Endothelial cell of umbilical vein (primary cell): ENCODE data around the gene ASB13.

Source experiments
- EZH2 ChIP-seq: IDR thresholded peaks from 2 replicates; pipeline ENCODE4 v1.6.1; 2012; ENCODE audit warnings: borderline replicate concordance, low read depth, mild to moderate bottlenecking, moderate library complexity, low read length, inconsistent platforms; ENCODE audit not compliant: severe bottlenecking
- FOS ChIP-seq: IDR thresholded peaks from 2 replicates; pipeline ENCODE4 v1.6.1; 2011; ENCODE audit warnings: mild to moderate bottlenecking, low read length, moderate library complexity, borderline replicate concordance; ENCODE audit not compliant: insufficient read depth
- GATA2 ChIP-seq: IDR thresholded peaks from 2 replicates; pipeline ENCODE4 v1.7.0; 2011; ENCODE audit warnings: low read depth, mild to moderate bottlenecking, moderate library complexity, mixed read lengths, low read length; ENCODE audit not compliant: insufficient read length, insufficient read depth
- JUN ChIP-seq: IDR thresholded peaks from 2 replicates; pipeline ENCODE4 v1.6.1; 2011; ENCODE audit warnings: borderline replicate concordance, low read depth; ENCODE audit not compliant: insufficient read length, insufficient read depth
- POLR2A ChIP-seq: IDR thresholded peaks from 2 replicates; pipeline ENCODE4 v1.6.1; 2012; ENCODE audit warnings: low read depth, mild to moderate bottlenecking, control low read depth, low read length
- POLR2AphosphoS5 ChIP-seq: IDR thresholded peaks from 2 replicates; pipeline ENCODE4 v1.6.1; 2012; ENCODE audit warnings: low read depth, mild to moderate bottlenecking, control low read depth, low read length, moderate library complexity; ENCODE audit not compliant: insufficient read depth
- TF ChIP-seq, protein P1 (sequence below), 2 donors: IDR thresholded peaks; 1 replicate in 1 of 2; 2 replicates in 1 of 2; pipeline ENCODE4 v1.5.1; 2011; ENCODE audit warnings: low read length in 2 of 2, mild to moderate bottlenecking in 2 of 2, moderate library complexity in 2 of 2, control low read depth in 1 of 2, inconsistent platforms in 1 of 2, low read depth in 1 of 2; ENCODE audit not compliant: insufficient read depth in 1 of 2; ENCODE audit errors: extremely low read depth in 1 of 2
- TF ChIP-seq, protein P2 (sequence below): IDR thresholded peaks from 2 replicates; pipeline ENCODE4 v1.6.1; 2011; ENCODE audit not compliant: insufficient read depth, insufficient read length

DNA sequence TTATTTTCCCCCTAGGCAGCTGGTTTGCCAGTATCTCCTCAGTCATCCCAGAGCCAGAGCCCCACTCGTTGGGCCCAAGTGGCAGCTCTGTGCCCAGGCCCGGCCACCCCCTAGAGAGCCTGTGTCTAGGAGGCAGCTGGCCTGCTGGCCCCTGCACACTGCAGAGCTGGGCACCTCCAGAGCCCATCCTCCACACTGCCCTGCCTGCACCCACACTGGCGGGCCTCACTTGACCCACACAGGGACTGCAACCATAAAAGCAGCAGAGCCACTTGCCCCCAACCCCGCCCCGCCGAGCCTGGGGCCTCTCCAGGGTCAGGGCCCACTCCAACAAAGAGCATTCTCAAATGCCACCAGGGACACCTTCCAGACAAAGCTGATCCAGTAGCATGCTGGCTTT is 5.4 kb downstream of the ASB13 start:
- TF ChIP-seq, protein P1, sequence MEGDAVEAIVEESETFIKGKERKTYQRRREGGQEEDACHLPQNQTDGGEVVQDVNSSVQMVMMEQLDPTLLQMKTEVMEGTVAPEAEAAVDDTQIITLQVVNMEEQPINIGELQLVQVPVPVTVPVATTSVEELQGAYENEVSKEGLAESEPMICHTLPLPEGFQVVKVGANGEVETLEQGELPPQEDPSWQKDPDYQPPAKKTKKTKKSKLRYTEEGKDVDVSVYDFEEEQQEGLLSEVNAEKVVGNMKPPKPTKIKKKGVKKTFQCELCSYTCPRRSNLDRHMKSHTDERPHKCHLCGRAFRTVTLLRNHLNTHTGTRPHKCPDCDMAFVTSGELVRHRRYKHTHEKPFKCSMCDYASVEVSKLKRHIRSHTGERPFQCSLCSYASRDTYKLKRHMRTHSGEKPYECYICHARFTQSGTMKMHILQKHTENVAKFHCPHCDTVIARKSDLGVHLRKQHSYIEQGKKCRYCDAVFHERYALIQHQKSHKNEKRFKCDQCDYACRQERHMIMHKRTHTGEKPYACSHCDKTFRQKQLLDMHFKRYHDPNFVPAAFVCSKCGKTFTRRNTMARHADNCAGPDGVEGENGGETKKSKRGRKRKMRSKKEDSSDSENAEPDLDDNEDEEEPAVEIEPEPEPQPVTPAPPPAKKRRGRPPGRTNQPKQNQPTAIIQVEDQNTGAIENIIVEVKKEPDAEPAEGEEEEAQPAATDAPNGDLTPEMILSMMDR (IDR thresholded peaks at IDR 0.05; ENCODE audit: extremely low read depth in 1 of 2, insufficient read depth in 1 of 2, low read depth in 1 of 2, low read length in 2 of 2) = no peak
- TF ChIP-seq FOS (no peak), EZH2 (no peak), POLR2A (no peak), POLR2AphosphoS5 (no peak), GATA2 (no peak), JUN (no peak)
- TF ChIP-seq, protein P2, sequence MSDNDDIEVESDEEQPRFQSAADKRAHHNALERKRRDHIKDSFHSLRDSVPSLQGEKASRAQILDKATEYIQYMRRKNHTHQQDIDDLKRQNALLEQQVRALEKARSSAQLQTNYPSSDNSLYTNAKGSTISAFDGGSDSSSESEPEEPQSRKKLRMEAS = no peak
